Subcutaneous abdominal adipose tissue (tissue), 5 donors: ENCODE measurements around the gene HOXB2.
"Not testable (repeated sequence)": the region's sequence is repeated elsewhere in the genome, so short reads cannot be mapped to it uniquely, and the experiment has no call there.

ENCODE experiments used
- H3K27ac ChIP-seq: one replicate; pipeline ENCODE4 v1.7.0; 2013; ENCODE audit warnings: low read depth, mild to moderate bottlenecking, inconsistent platforms, low read length, moderate library complexity
- H3K27me3 ChIP-seq, 5 donors: one replicate each; pipeline ENCODE4 v1.7.0; 2013; ENCODE audit warnings: low read length in 5 of 5, inconsistent platforms in 1 of 5; ENCODE audit not compliant: control insufficient read depth in 5 of 5, insufficient read depth in 4 of 5
- H3K36me3 ChIP-seq, 5 donors: one replicate each; pipeline ENCODE4 v1.7.0; 2013; ENCODE audit warnings: low read length in 5 of 5; ENCODE audit not compliant: control insufficient read depth in 5 of 5, insufficient read depth in 5 of 5
- H3K4me1 ChIP-seq, 5 donors: one replicate each; pipeline ENCODE4 v1.7.0; 2013; ENCODE audit warnings: low read length in 5 of 5, mild to moderate bottlenecking in 3 of 5, moderate library complexity in 1 of 5; ENCODE audit not compliant: control insufficient read depth in 5 of 5, insufficient read depth in 5 of 5
- H3K4me3 ChIP-seq, 5 donors: one replicate each; pipeline ENCODE4 v1.7.0; 2013; ENCODE audit warnings: low read length in 5 of 5, low read depth in 1 of 5
- H3K9ac ChIP-seq, 5 donors: one replicate each; pipeline ENCODE4 v1.7.0; 2013; ENCODE audit warnings: low read length in 5 of 5, mild to moderate bottlenecking in 4 of 5, moderate library complexity in 3 of 5
- H3K9me3 ChIP-seq, 5 donors: one replicate each; pipeline ENCODE4 v1.7.0; 2013; ENCODE audit warnings: low read length in 5 of 5; ENCODE audit not compliant: control insufficient read depth in 5 of 5
- donor health status: healthy.
- donor health status: healthy.
- donor health status: healthy.
- donor health status: healthy.
- donor health status: healthy.

HOXB2 gene

DNA sequence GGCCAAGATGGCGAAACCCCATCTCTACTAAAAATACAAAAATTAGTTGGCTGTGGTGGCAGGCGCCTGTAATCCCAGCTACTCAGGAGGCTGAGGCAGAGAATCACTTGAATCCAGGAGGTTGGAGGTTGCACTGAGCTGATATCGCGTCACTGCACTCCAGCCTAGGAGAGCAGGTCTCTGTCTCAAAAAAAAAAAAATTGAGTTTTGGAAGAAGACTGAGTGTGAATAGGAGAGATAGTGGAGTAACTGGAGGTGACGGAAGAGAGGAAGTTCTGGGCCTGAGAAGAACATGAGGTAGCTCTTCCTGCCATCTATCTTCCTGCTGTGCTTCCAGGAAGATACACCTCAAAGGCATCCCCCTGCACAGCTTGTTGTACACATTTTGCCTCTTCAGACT is 25.5 kb downstream of the HOXB2 start:
- no peaks in the 10 kb centered on the region for H3K9me3 ChIP-seq
- no peaks in the 10 kb centered on the region for H3K36me3 ChIP-seq
- H3K4me3 ChIP-seq, result no peak overlapping the region
- H3K4me1 ChIP-seq, result peaks cover 0 to 3% (median 0%) of the 10 kb centered on the region in 5 donors
- peaks cover 0 to 3% (median 0%) of the 10 kb centered on the region in 5 donors for H3K27me3 ChIP-seq
- H3K27ac ChIP-seq, result no peak overlapping the region
- no peak overlapping the region for H3K9ac ChIP-seq

DNA sequence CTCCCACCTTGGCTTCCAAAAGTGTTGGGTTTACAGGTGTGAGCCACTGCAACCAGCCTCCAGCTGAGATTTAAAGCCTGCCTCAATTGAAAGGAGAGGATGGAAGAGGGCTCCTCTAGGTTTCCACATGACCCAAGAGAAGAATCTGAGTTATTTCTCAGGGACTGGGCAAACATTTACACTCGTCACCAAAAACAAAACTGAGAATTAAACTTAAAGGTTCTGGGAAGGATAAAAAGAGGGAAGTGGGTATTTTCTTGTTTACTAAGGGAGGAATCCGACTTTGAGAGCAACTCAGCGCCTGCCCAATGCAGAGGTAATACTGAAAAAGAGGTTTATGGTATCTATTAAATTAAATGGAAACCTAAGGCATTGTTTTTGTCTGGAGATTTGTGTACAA is 27.4 kb downstream of the HOXB2 start:
- H3K4me1 ChIP-seq, result peaks cover 0 to 3% (median 0%) of the 10 kb centered on the region in 5 donors
- H3K9ac ChIP-seq, result no peak overlapping the region
- no peaks in the 10 kb centered on the region for H3K36me3 ChIP-seq
- H3K27me3 ChIP-seq, result peaks cover 0 to 7% (median 2%) of the 10 kb centered on the region in 5 donors
- no peak overlapping the region for H3K4me3 ChIP-seq
- no peaks in the 10 kb centered on the region for H3K9me3 ChIP-seq
- no peak overlapping the region for H3K27ac ChIP-seq

DNA sequence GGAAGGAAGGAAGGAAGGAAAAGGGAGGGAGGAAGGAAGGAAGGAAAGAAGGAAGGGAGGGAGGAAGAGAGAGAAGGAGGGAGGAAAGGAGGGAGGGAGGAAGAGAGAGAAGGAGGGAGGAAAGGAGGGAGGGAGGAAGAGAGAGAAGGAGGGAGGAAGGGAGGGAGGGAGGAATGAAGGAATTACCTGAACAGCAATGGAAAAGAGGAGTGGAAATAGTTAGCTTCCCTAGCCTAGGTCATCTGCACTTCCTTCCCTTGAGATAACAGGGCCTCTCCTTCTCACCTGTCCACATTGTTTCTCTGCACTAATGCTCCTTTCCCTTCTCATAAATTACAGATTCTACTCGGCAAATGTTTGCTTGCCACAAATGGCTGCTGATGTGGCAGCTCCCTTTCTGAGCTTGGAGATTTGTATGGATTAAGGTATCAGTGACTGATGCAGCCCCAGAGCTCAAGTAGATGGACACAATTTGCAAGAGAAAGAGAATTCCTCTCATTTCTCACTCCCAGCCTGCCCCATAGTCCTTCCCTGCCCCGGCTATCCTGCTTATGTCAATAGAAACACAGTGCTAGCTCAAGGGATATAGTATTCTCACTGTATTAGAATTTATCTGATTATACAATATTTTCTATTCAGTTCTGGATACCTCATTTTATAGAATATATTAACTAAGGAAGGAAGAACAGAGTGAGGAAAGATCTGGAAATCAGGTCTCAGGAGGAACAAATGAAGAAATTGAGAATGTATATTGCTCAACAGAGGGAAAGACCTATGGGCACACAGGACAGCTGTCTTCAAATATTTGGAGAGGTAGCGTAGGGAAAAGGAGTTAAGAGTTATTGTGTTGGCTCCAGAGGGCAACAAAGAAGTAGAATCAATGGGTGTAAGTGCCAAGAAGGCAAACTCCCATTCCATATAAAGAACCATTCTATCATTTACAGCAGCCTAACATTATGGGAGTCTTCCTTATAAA is 28.7 kb downstream of the HOXB2 start:
- H3K9ac ChIP-seq, result no peak overlapping the region
- H3K36me3 ChIP-seq, result no peaks in the 10 kb centered on the region
- H3K27me3 ChIP-seq, result peaks cover 0 to 7% (median 2%) of the 10 kb centered on the region in 5 donors
- no peaks in the 10 kb centered on the region for H3K4me1 ChIP-seq
- no peak overlapping the region for H3K4me3 ChIP-seq
- no peak overlapping the region for H3K27ac ChIP-seq
- H3K9me3 ChIP-seq, result no peaks in the 10 kb centered on the region

DNA sequence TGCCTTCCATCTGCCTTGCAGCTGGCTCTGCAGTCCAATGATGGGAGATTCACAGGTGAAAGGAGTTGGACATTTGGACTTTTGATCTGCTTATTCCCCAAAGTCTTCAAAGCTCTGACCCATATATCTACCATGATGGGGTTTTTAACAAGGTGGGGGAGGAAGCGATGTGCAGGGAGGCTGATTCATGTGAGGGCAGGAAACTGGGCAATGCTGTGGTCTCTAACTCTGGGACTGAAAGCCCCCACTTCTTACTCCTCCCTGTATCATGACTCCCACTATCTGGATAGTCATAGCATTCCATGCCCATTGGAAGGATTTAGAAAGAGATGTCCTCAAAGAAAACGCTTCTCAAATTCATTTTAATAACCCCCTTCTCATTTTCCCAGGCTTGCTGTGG is 30.4 kb downstream of the HOXB2 start:
- Histone ChIP-seq H3K36me3 (no peaks in the 10 kb centered on the region), H3K27ac (no peak overlapping the region), H3K9me3 (no peaks in the 10 kb centered on the region), H3K4me3 (no peak overlapping the region), H3K4me1 (peaks cover 0 to 2% (median 0%) of the 10 kb centered on the region in 5 donors), H3K27me3 (peaks cover 0 to 7% (median 0%) of the 10 kb centered on the region in 5 donors), H3K9ac (no peak overlapping the region)

DNA sequence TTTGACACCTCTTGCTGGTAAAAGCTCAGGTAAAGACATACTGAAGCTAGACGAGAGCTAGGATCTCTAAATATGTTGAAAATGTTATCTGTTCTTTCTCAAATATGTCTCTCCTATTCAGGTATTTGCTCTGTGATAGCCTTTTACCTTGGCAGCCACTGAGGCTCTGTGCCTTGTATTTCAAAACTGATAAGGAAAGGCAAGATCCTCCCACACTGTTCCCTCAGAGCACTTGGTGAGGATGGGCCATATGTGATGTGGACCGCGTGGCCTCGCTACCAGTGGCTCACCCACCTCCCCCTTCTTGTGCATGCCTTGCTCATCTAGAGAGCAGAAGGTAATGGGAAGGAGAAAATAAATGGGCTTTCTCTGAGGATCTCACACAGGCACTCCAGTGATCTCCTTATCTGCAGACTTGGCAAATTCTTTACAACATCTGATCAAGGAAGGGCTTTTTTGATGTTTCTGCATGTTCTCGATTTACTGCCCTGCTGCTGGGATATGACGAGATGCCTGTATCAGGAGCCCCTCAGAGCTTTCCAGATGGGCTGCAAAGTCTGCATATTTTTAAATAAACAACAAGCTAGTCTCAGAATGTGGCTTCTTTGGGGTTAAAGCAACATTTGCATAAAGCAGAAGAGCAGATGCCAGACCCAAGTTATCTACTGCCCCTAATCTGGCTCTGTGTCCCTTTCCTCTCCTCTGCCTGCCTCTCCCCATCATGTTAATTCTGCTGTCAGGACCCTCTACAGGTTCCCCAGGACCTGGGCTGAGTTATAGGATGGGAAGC is 31.0 kb downstream of the HOXB2 start:
- Histone ChIP-seq H3K4me3 (no peak overlapping the region), H3K36me3 (no peaks in the 10 kb centered on the region), H3K9me3 (no peaks in the 10 kb centered on the region), H3K27me3 (peaks cover 0 to 7% (median 0%) of the 10 kb centered on the region in 5 donors), H3K27ac (no peak overlapping the region), H3K4me1 (peaks cover 0 to 2% (median 0%) of the 10 kb centered on the region in 5 donors), H3K9ac (no peak overlapping the region)

DNA sequence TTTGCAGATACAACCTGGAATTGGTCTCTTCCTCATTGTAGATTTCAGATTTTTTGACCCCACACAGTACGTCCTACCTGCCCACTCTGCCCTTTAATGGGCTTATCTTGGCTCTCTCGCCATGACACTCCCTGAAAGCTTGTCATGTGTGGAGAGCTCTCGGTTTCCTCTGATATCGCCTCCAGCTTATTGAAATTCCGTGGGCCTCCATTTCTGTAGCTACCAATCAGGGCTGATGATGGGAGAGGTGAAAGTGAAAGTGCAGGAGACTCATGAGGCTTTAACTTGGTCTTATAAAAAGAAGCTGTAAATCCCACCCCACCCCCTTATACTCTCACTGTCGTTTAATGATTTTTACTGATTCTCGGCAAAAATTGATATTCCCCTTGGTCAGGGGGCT is 31.8 kb downstream of the HOXB2 start:
- peaks cover 0 to 7% (median 0%) of the 10 kb centered on the region in 5 donors for H3K27me3 ChIP-seq
- no peak overlapping the region for H3K27ac ChIP-seq
- no peaks in the 10 kb centered on the region for H3K9me3 ChIP-seq
- no peak overlapping the region for H3K4me3 ChIP-seq
- peaks cover 0 to 2% (median 0%) of the 10 kb centered on the region in 5 donors for H3K4me1 ChIP-seq
- no peaks in the 10 kb centered on the region for H3K36me3 ChIP-seq
- H3K9ac ChIP-seq, result no peak overlapping the region

DNA sequence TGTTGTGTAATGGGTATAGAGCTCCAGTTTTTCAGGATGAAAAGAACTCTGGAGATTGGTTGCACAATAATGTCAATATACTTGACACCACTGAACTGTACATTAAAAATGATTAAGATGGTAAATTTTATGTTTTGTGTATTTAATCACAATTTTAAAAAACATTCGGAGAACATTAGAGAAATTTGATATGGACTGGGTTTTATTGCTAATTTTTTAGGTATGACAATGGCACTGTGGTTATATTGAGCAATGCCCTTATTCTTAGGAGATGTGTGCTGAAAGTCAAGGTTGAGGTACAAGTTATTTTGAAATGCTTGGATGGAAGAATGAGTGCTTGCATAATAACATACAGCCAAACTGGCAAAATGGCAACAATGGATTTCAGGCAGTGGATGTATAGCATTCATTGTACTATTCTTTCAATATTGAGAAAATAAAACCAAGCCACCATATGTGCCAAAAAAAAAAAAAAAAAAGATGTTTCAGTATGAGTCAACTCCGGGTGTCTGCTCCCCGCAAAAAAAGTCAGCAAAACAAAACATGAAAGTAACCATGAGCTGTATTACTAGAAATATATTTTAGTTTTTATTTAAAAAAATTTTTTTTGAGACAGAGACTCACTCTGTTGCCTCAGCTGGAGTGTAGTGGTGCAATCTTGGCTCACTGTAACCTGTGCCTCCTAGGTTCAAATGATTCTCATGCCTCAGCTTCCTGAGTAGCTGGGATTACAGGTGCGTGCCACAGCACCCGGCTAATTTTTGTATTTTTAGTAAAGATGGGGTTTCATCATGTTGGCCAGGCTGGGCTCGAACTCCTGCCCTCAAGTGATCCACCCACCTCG is 33.9 kb downstream of the HOXB2 start:
- Histone ChIP-seq H3K9ac (no peak overlapping the region), H3K9me3 (no peaks in the 10 kb centered on the region), H3K4me3 (no peak overlapping the region), H3K36me3 (no peaks in the 10 kb centered on the region), H3K27ac (no peak overlapping the region), H3K27me3 (peaks cover 0 to 7% (median 0%) of the 10 kb centered on the region in 5 donors), H3K4me1 (peaks cover 0 to 2% (median 0%) of the 10 kb centered on the region in 5 donors)

DNA sequence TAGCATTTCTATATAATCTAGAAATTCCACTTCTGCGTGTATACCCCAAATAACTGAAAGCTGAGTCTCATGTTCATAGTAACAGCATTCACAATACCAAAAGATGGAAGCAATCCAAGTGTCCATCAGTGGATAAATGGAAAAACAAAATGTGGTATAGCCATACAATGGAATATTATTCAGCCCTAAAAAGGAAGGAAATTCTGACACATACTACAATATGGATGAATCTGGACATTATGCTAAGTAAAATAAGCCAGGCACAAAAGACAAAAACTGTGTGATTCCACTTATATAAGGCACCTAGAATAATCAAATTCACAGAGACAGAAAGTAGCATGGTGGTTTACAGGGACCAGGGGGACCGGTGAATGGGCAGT is 34.5 kb downstream of the HOXB2 start:
- H3K27ac ChIP-seq, result no peak overlapping the region
- H3K36me3 ChIP-seq, result no peaks in the 10 kb centered on the region
- H3K4me1 ChIP-seq, result peaks cover 0 to 2% (median 0%) of the 10 kb centered on the region in 5 donors
- peaks cover 0 to 7% (median 0%) of the 10 kb centered on the region in 5 donors for H3K27me3 ChIP-seq
- no peak overlapping the region for H3K4me3 ChIP-seq
- no peak overlapping the region for H3K9ac ChIP-seq
- no peaks in the 10 kb centered on the region for H3K9me3 ChIP-seq

DNA sequence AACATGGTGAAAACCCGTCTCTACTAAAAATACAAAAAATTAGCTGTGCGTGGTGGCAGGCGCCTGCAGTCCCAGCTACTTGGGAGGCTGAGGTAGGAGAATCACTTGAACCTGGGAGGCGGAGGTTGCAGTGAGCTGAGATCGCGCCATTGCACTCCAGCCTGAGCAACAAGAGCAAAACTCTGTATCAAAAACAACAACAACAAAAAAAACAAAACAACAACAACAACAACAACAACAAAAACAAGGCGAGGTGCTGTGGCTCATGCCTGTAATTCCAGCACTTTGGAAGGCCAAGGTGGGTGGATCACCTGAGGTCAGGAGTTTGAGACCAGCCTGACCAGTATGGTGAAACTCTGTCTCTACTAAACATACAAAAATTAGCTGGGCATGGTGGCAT is 35.2 kb downstream of the HOXB2 start:
- H3K9ac ChIP-seq, H3K4me3 ChIP-seq, H3K27ac ChIP-seq, H3K27me3 ChIP-seq, H3K36me3 ChIP-seq, H3K4me1 ChIP-seq, H3K9me3 ChIP-seq: not testable (repeated sequence)
